Measurements from ENCODE around the gene MAST4. TPM values are rescaled to one million over a fixed set of nuclear protein-coding genes. Genes with fewer than 3 reads are reported as not detected.

The MAST4 gene
- total and polyA plus RNA-seq, 2 of the 4 experiments (the other 2 are of a cell fraction), result 4.8 to 6.8 TPM

DNA sequence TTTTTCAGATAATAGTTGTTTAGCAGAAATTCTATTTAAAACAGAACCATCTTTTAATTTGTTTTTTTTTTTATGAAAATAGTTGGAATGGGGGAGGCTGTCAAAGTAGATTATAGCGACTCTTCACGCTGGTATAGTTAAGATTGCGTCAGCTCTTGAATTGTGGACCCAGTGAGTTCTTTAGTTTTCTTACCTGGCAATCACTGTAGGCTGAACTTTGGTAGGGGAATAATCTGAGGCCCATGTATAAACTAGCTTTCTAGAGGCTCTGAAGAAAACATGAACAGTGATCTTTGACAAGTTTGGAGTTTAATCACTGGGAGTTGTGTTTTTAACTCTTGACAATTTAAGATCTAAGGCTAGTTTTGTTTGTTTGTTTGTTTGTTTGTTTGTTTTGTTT, 519.6 kb downstream of the MAST4 start:
- Histone ChIP-seq H3K4me3 (ENCODE audit: insufficient read depth, low read depth, low read length) (no peak overlapping the region), H2AK9ac (replicated peaks; ENCODE audit: low read depth, low read length, poor library complexity) (no peak overlapping the region), H3K9me3 (ENCODE audit: control insufficient read depth, insufficient read depth, low read length) (no peaks in the 10 kb centered on the region), H2BK20ac (ENCODE audit: low read depth, low read length) (no peak overlapping the region), H3K9ac (ENCODE audit: low read depth, low read length) (no peak overlapping the region), H3K27ac (ENCODE audit: insufficient read depth, low read length) (no peak overlapping the region), H3K79me1 (ENCODE audit: low read depth in 1 of 2, low read length in 2 of 2) (no peaks in the 10 kb centered on the region; a peak in 1 of 4 replicates), H3K4me1 (ENCODE audit: control insufficient read depth, insufficient read depth, low read length) (no peaks in the 10 kb centered on the region), H3K18ac (ENCODE audit: low read depth, low read length) (no peak overlapping the region), H3K56ac (ENCODE audit: extremely low read depth, insufficient read depth, low read length) (no peak overlapping the region), H2AFZ (replicated peaks; ENCODE audit: low read length, poor library complexity) (no peak overlapping the region), H3K27me3 (ENCODE audit: control insufficient read depth, insufficient read depth, low read length) (no peaks in the 10 kb centered on the region), H4K5ac (ENCODE audit: low read depth, low read length) (no peak overlapping the region), H4K20me1 (ENCODE audit: insufficient read depth, low read length) (no peaks in the 10 kb centered on the region), H4K91ac (ENCODE audit: insufficient read depth, low read depth, low read length) (no peak overlapping the region), H3K4me2 (ENCODE audit: low read depth, low read length) (no peak overlapping the region), H3K14ac (replicated peaks; ENCODE audit: low read depth, low read length) (no peak overlapping the region), H4K8ac (ENCODE audit: low read depth in 2 of 2, low read length in 2 of 2) (no peak overlapping the region), H3K4ac (ENCODE audit: low read depth, low read length) (no peak overlapping the region), H3K9me1 (ENCODE audit: insufficient read depth, low read length) (no peaks in the 10 kb centered on the region; the same call in 1 of the 2 replicates), H2BK5ac (ENCODE audit: low read depth, low read length, poor library complexity, severe bottlenecking) (no peak overlapping the region), H3K36me3 (ENCODE audit: control insufficient read depth, insufficient read depth, low read length) (peaks cover 7% of the 10 kb centered on the region), H2BK120ac (ENCODE audit: low read depth, low read length) (no peak overlapping the region), H2BK15ac (ENCODE audit: low read depth, low read length) (no peak overlapping the region), H3K23ac (ENCODE audit: low read depth, low read length) (no peak overlapping the region), H2AK5ac (ENCODE audit: low read depth, low read length) (no peak overlapping the region)
- dilution Hi-C loops (cut with HindIII; ENCODE audit: low sequenced_read_pairs, unreplicated experiment), result no loop called here
- BruUV-seq (replicated peaks), result no TSS peak
- in situ Hi-C loops (cut with MboI; ENCODE audit: low sequenced_read_pairs), result no loop called here
- WGBS, 2 experiments (ENCODE audit: extremely low coverage in 2 of 2, insufficient read length in 1 of 2), result no CpG with 5 or more reads among the region's 3 CpGs
- DNase-seq, result no peak
- CTCF ChIA-PET, result no interaction called here
- TF ChIP-seq POLR2A (IDR thresholded peaks at IDR 0.05; ENCODE audit: low read depth, low read length) (no peak), CHD1 (IDR thresholded peaks at IDR 0.05; ENCODE audit: low read depth, low read length) (no peak), MXI1 (IDR thresholded peaks at IDR 0.05; ENCODE audit: borderline replicate concordance, low read depth, low read length) (no peak), RAD21 (IDR thresholded peaks at IDR 0.05; ENCODE audit: low read length) (no peak), MAFK (IDR thresholded peaks at IDR 0.05; ENCODE audit: low read depth, low read length) (no peak), CEBPB (IDR thresholded peaks at IDR 0.05; ENCODE audit: low read depth, low read length) (no peak), RCOR1 (IDR thresholded peaks at IDR 0.05; ENCODE audit: insufficient replicate concordance, low read length) (no peak), RFX5 (IDR thresholded peaks at IDR 0.05; ENCODE audit: low read depth, low read length) (no peak), ELK1 (IDR thresholded peaks at IDR 0.05; ENCODE audit: borderline replicate concordance, low read depth, low read length) (no peak), MAZ (IDR thresholded peaks at IDR 0.05; ENCODE audit: borderline replicate concordance, low read depth, low read length) (no peak), BHLHE40 (IDR thresholded peaks at IDR 0.05; ENCODE audit: low read depth, low read length) (no peak), SMC3 (IDR thresholded peaks at IDR 0.05; ENCODE audit: low read depth, low read length) (no peak), NFE2L2 (IDR thresholded peaks at IDR 0.05; ENCODE audit: low read depth, low read length) (no peak), FOS (IDR thresholded peaks at IDR 0.05; ENCODE audit: low read depth, low read length) (no peak)
- TF ChIP-seq, protein P1, sequence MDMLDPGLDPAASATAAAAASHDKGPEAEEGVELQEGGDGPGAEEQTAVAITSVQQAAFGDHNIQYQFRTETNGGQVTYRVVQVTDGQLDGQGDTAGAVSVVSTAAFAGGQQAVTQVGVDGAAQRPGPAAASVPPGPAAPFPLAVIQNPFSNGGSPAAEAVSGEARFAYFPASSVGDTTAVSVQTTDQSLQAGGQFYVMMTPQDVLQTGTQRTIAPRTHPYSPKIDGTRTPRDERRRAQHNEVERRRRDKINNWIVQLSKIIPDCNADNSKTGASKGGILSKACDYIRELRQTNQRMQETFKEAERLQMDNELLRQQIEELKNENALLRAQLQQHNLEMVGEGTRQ (IDR thresholded peaks at IDR 0.05; ENCODE audit: low read depth, low read length), result no peak
- TF ChIP-seq, protein P2, sequence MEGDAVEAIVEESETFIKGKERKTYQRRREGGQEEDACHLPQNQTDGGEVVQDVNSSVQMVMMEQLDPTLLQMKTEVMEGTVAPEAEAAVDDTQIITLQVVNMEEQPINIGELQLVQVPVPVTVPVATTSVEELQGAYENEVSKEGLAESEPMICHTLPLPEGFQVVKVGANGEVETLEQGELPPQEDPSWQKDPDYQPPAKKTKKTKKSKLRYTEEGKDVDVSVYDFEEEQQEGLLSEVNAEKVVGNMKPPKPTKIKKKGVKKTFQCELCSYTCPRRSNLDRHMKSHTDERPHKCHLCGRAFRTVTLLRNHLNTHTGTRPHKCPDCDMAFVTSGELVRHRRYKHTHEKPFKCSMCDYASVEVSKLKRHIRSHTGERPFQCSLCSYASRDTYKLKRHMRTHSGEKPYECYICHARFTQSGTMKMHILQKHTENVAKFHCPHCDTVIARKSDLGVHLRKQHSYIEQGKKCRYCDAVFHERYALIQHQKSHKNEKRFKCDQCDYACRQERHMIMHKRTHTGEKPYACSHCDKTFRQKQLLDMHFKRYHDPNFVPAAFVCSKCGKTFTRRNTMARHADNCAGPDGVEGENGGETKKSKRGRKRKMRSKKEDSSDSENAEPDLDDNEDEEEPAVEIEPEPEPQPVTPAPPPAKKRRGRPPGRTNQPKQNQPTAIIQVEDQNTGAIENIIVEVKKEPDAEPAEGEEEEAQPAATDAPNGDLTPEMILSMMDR (conservative IDR thresholded peaks at IDR 0.05; ENCODE audit: low read depth, low read length), result no peak
- intact Hi-C loops (cut with micrococcal nuclease), result no loop called here
- ATAC-seq (ENCODE audit: low read depth), result no peak
- POLR2A ChIA-PET (ENCODE audit: unreplicated experiment), result no interaction called here

Data from IMR-90 (cell line).